Neural progenitor cell (in vitro differentiated cells): ENCODE results near the gene PLEKHO1.

Experiments used
- EZH2 ChIP-seq: fragments of 200-600 bp; sonication (generic); IDR thresholded peaks from 2 replicates; pipeline ENCODE4 v1.6.1; 2017; ENCODE audit warnings: antibody characterized with exemption, mild to moderate bottlenecking, moderate library complexity
- EZH2phosphoT487 ChIP-seq: fragments of 200-600 bp; sonication (generic); IDR thresholded peaks from 2 replicates; pipeline ENCODE4 v1.6.1; 2017; ENCODE audit warnings: antibody characterized with exemption
- TF ChIP-seq, protein P1 (sequence below): fragments of 200-600 bp; sonication (generic); IDR thresholded peaks from 2 replicates; pipeline ENCODE4 v1.5.1; 2017; ENCODE audit warnings: antibody characterized with exemption, mild to moderate bottlenecking

DNA sequence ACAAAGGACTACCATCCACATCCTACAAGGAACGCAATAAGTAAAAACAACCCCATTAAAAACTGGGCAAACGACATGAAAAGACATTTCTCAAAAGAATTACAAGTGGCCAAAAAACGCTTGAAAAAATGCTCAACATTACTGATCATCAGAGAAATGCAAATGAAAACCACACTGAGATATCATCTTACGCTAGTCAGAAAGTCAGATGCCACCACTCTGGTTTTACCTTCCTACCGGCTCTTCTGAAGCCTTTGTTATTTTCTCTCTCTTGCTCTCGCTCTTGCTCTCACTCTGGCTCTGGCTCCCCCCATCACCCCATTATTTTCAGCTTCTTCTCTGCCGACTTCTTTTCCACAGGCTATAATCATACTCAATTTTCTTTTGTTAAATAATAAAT is 43.4 kb upstream of the PLEKHO1 start:
- TF ChIP-seq, protein P1, sequence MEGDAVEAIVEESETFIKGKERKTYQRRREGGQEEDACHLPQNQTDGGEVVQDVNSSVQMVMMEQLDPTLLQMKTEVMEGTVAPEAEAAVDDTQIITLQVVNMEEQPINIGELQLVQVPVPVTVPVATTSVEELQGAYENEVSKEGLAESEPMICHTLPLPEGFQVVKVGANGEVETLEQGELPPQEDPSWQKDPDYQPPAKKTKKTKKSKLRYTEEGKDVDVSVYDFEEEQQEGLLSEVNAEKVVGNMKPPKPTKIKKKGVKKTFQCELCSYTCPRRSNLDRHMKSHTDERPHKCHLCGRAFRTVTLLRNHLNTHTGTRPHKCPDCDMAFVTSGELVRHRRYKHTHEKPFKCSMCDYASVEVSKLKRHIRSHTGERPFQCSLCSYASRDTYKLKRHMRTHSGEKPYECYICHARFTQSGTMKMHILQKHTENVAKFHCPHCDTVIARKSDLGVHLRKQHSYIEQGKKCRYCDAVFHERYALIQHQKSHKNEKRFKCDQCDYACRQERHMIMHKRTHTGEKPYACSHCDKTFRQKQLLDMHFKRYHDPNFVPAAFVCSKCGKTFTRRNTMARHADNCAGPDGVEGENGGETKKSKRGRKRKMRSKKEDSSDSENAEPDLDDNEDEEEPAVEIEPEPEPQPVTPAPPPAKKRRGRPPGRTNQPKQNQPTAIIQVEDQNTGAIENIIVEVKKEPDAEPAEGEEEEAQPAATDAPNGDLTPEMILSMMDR = no peak
- TF ChIP-seq EZH2phosphoT487 = no peak
- TF ChIP-seq EZH2 = no peak
